Measurements from ENCODE around the gene LAMA2. TPM values are rescaled to one million over a fixed set of nuclear protein-coding genes. Genes with fewer than 3 reads are reported as not detected.

Gene LAMA2
- total RNA-seq, 4 donors from 2014 or later, result 115 to 153 (median 134) TPM

- 88% methylated on average over 2 of the region's 2 CpGs for whole genome bisulfite sequencing
- Histone ChIP-seq H3K36me3 (no peaks in the 10 kb centered on the region), H3K9me3 (no peaks in the 10 kb centered on the region), H3K4me3 (no peak overlapping the region), H3K27me3 (no peaks in the 10 kb centered on the region), H3K4me1 (no peaks in the 10 kb centered on the region), H3K27ac (replicated peaks in 1 of 4) (no peak overlapping the region)
- intact Hi-C loops (cut with DNase I), result no loop called here
- no peak for TF ChIP-seq POLR2AphosphoS5 (IDR thresholded peaks at IDR 0.05)
- no peak for DNase-seq (ENCODE audit: extremely low spot score)
Measured at GRCh38 chr6:129543981-129544380, 661.0 kb downstream of the LAMA2 start.

DNA sequence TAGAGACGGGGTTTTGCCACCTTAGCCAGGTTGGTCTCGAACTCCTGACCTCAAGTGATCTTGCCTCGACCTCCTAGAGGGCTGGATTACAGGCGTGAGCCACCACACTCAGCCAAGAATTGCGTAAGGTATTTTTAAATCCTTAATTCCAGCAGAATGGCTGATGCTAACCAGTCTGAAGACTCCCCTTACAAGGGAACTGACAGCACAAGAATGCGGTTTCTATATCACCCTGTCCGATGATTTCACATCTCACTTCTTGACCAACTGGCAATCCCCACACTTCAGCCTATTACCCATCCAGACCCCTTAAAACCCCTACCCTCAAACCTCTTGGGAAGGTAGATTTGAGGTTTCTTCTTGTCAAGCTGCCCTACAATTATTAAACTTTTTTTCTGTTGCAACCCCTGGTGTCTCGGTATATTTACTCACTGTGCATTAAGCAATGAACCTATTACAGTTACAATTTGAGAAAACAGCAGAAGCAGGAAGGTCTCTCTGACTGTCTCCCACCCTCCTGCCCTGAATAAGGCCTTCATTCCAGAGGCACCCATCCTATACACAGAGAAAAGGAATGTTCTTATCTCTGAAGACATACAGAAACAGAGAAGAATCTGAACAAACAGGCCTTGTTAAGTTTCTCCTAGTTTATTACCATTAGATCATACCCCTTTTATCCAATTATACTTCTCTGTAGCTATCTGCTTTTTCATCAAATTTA lies 662.1 kb downstream of the LAMA2 start:
- Histone ChIP-seq H3K27me3 (no peaks in the 10 kb centered on the region), H3K4me3 (no peak overlapping the region), H3K9me3 (no peaks in the 10 kb centered on the region), H3K36me3 (no peaks in the 10 kb centered on the region), H3K4me1 (no peaks in the 10 kb centered on the region), H3K27ac (replicated peaks in 1 of 4) (no peak overlapping the region)
- intact Hi-C loops (cut with DNase I), result no loop called here
- TF ChIP-seq, protein P1, sequence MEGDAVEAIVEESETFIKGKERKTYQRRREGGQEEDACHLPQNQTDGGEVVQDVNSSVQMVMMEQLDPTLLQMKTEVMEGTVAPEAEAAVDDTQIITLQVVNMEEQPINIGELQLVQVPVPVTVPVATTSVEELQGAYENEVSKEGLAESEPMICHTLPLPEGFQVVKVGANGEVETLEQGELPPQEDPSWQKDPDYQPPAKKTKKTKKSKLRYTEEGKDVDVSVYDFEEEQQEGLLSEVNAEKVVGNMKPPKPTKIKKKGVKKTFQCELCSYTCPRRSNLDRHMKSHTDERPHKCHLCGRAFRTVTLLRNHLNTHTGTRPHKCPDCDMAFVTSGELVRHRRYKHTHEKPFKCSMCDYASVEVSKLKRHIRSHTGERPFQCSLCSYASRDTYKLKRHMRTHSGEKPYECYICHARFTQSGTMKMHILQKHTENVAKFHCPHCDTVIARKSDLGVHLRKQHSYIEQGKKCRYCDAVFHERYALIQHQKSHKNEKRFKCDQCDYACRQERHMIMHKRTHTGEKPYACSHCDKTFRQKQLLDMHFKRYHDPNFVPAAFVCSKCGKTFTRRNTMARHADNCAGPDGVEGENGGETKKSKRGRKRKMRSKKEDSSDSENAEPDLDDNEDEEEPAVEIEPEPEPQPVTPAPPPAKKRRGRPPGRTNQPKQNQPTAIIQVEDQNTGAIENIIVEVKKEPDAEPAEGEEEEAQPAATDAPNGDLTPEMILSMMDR (IDR thresholded peaks at IDR 0.05), result no peak
- no peak for DNase-seq (ENCODE audit: extremely low spot score)
- WGBS, result 91% methylated on average over 8 of the region's 8 CpGs

- 75% methylated on average over 4 of the region's 4 CpGs for WGBS
- H3K27ac ChIP-seq (replicated peaks in 1 of 4), result no peak overlapping the region
- no peak for DNase-seq (ENCODE audit: extremely low spot score)
- no peaks in the 10 kb centered on the region for H3K9me3 ChIP-seq
- H3K4me3 ChIP-seq, result no peak overlapping the region
- no peaks in the 10 kb centered on the region for H3K36me3 ChIP-seq
- TF ChIP-seq EP300 (IDR thresholded peaks at IDR 0.05) (no peak), POLR2A (IDR thresholded peaks at IDR 0.05; ENCODE audit: low read depth) (no peak), POLR2AphosphoS5 (IDR thresholded peaks at IDR 0.05) (no peak)
- TF ChIP-seq, protein P1 (IDR thresholded peaks at IDR 0.05), result no peak
- intact Hi-C loops (cut with DNase I), result no loop called here
- H3K4me1 ChIP-seq, result no peaks in the 10 kb centered on the region
- no peaks in the 10 kb centered on the region for H3K27me3 ChIP-seq
Measured at GRCh38 chr6:129546702-129547101, 663.8 kb downstream of the LAMA2 start.

DNA sequence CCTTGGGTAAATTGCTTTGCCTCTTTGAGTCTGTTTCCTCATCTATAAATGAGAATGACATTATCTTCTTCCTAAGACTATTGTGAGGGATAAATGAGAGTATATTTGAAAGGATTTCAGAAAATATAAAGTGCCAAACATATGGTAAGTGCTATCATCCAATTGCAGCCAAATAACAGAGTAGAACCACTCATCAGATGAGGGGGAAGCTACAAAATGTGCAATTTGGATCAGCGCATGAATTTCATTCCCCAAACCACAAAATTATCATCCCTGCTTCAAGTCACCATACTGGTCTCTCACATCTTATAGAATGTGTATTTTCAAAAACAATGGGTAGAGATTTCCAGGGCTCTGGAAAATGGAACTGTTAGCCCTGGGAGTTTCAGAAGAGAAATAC lies 668.5 kb downstream of the LAMA2 start:
- WGBS, result 92% methylated on average over 1 of the region's 1 CpG
- DNase-seq (ENCODE audit: extremely low spot score), result no peak
- no peaks in the 10 kb centered on the region for H3K9me3 ChIP-seq
- no peaks in the 10 kb centered on the region for H3K27me3 ChIP-seq
- H3K4me3 ChIP-seq, result no peak overlapping the region
- no peak overlapping the region for H3K27ac ChIP-seq (replicated peaks in 1 of 4)
- TF ChIP-seq EP300 (IDR thresholded peaks at IDR 0.05) (no peak), POLR2A (IDR thresholded peaks at IDR 0.05; ENCODE audit: low read depth) (no peak), POLR2AphosphoS5 (IDR thresholded peaks at IDR 0.05) (no peak)
- TF ChIP-seq, protein P1 (IDR thresholded peaks at IDR 0.05), result no peak
- intact Hi-C loops (cut with DNase I), result no loop called here
- no peaks in the 10 kb centered on the region for H3K36me3 ChIP-seq
- H3K4me1 ChIP-seq, result no peaks in the 10 kb centered on the region

DNA sequence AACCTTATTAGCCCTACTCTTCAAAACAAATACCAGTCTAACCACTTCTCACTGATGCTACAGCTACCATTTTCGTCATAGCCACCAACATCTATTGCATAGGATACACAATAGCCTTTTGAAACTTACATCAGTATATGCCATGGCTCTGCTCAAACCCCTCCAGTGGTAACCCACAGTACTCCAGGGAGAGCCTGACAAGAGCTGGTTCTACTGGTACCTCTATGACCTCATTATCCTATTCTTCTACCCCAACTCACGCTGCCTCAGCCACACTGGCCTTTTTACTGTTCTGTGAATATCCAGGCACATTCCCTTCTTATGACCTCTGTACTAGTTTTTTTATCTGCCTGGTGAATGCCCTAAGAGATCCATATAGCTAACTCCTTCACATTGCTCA lies 669.5 kb downstream of the LAMA2 start:
- intact Hi-C loops (cut with DNase I), result no loop called here
- 100% methylated on average over 2 of the region's 2 CpGs for WGBS
- no peak for DNase-seq (ENCODE audit: extremely low spot score)

More for the DNA sequence above, 669.5 kb downstream of the LAMA2 start:
- Histone ChIP-seq H3K4me3 (no peak overlapping the region), H3K4me1 (no peaks in the 10 kb centered on the region), H3K27me3 (no peaks in the 10 kb centered on the region), H3K36me3 (no peaks in the 10 kb centered on the region), H3K27ac (replicated peaks in 1 of 4) (no peak overlapping the region), H3K9me3 (no peaks in the 10 kb centered on the region)
- TF ChIP-seq POLR2AphosphoS5 (IDR thresholded peaks at IDR 0.05) (no peak), EP300 (IDR thresholded peaks at IDR 0.05) (no peak), POLR2A (IDR thresholded peaks at IDR 0.05; ENCODE audit: low read depth) (no peak)
- TF ChIP-seq, protein P1 (IDR thresholded peaks at IDR 0.05), result no peak
